MCF 10A (cell line): ENCODE measurements around the gene DPY30. TPM values are rescaled to one million over a fixed set of nuclear protein-coding genes. Genes with fewer than 3 reads are reported as not detected.

ENCODE experiments used
- BruUV-seq: library from RNA; stranded (reverse); fragments of 400-500 nt; replicated peaks from 2 replicates; lab custom pipeline; 2021; lab: Mats Ljungman, UMichigan
- CTCF ChIA-PET: fragments of 300-600 bp; sonication (Branson Sonifier 250); formaldehyde crosslinking; extraction: SDS; loops from one replicate; lab custom pipeline; 2021; ENCODE audit warnings: antibody characterized with exemption, inconsistent platforms; lab: Yijun Ruan, JAX
- POLR2A ChIA-PET: fragments of 300-600, 350-650 bp; sonication (Branson Sonifier 250); formaldehyde crosslinking; extraction: SDS; loops from one replicate; lab custom pipeline; 2020; ENCODE audit warnings: antibody characterized with exemption, inconsistent platforms; lab: Yijun Ruan, JAX
- DNase-seq: peaks from one replicate; pipeline ENCODE4 v3.0.0-alpha.2; 2018; ENCODE audit not compliant: unreplicated experiment
- H3K27ac Mint-ChIP-seq: one replicate; pipeline ENCODE4 v1.8.0; 2022; ENCODE audit warnings: mild to moderate bottlenecking, low read depth, mixed read lengths; ENCODE audit not compliant: unreplicated experiment
- H3K27me3 Mint-ChIP-seq: one replicate; pipeline ENCODE4 v1.8.0; 2022; ENCODE audit warnings: mixed read lengths; ENCODE audit not compliant: insufficient read depth, unreplicated experiment
- H3K36me3 Mint-ChIP-seq: one replicate; pipeline ENCODE4 v1.8.0; 2022; ENCODE audit warnings: mild to moderate bottlenecking, moderate library complexity, mixed read lengths; ENCODE audit not compliant: insufficient read depth, unreplicated experiment
- H3K4me1 Mint-ChIP-seq: one replicate; pipeline ENCODE4 v1.8.0; 2022; ENCODE audit warnings: mixed read lengths; ENCODE audit not compliant: insufficient read depth, unreplicated experiment
- H3K4me3 Mint-ChIP-seq: one replicate; pipeline ENCODE4 v1.8.0; 2022; ENCODE audit warnings: mild to moderate bottlenecking, moderate library complexity, mixed read lengths; ENCODE audit not compliant: unreplicated experiment
- H3K9me3 Mint-ChIP-seq: one replicate; pipeline ENCODE4 v1.8.0; 2022; ENCODE audit warnings: mixed read lengths; ENCODE audit not compliant: unreplicated experiment
- CTCF ChIP-seq: fragments of 200-600 bp; IDR thresholded peaks from one replicate; pipeline ENCODE4 v1.8.0; 2022; ENCODE audit warnings: antibody characterized with exemption, mild to moderate bottlenecking; ENCODE audit not compliant: unreplicated experiment
- intact Hi-C: fragments of 100-400 bp; cut with micrococcal nuclease; formaldehyde crosslinking; loops from 2 replicates; pipeline ENCODE4 v1.14.1; 2022
- total RNA-seq: library from RNA; stranded (reverse); gene quantifications from 2 replicates; pipeline ENCODE4 v1.2.3, GENCODE V29; 2022

DPY30 gene
- total RNA-seq, 1 experiment from 2014 or later: 54.7 TPM

- ChIA-PET POLR2A (interaction anchor here (0.9 to 2.8 kb wide), 10 partner anchors 9 to 156 kb away, joined by 3 to 27 read pairs (median 6); partner anchors contain the start of genes DPY30, SLC30A6 and SPAST), CTCF (interaction anchor here (0.6 to 1.9 kb wide), 3 partner anchors 22 to 608 kb away, joined by 3 to 7 read pairs (median 6); partner anchors contain the start of gene SPAST)
- TF ChIP-seq CTCF: no peak
- DNase-seq: peak; percentile 32
- intact Hi-C loops: loop anchor here (2.0 to 10.0 kb wide), 3 partner anchors 53 to 125 kb away; partner anchors contain the start of gene SPAST
- Mint-ChIP-seq H3K27ac (peak overlapping the region; percentile 46), H3K4me3 (peak overlapping the region; percentile 86), H3K9me3 (no peaks in the 10 kb centered on the region), H3K4me1 (peaks cover 28% of the 10 kb centered on the region), H3K27me3 (no peaks in the 10 kb centered on the region), H3K36me3 (no peaks in the 10 kb centered on the region)
- BruUV-seq: no TSS peak
Observed at GRCh38 chr2:32009516-32010256, 29.9 kb downstream of the DPY30 start.

GRCh38 chr2:32008805-32009515, 30.6 kb downstream of the DPY30 start:
- H3K36me3 Mint-ChIP-seq: no peaks in the 10 kb centered on the region
- H3K9me3 Mint-ChIP-seq: no peaks in the 10 kb centered on the region
- H3K4me3 Mint-ChIP-seq: peak overlapping the region; percentile 86
- DNase-seq: peak; percentile 42
- H3K4me1 Mint-ChIP-seq: peaks cover 29% of the 10 kb centered on the region
- no peak for TF ChIP-seq CTCF
- BruUV-seq: TSS peak; percentile 43
- H3K27ac Mint-ChIP-seq: peak overlapping the region; percentile 46
- ChIA-PET CTCF (interaction anchor here (0.6 to 1.9 kb wide), 8 partner anchors 9 to 1844 kb away, joined by 3 to 7 read pairs (median 4); partner anchors contain the start of genes DPY30 and SPAST), POLR2A (interaction anchor here (0.6 to 2.8 kb wide), 21 partner anchors 10 to 589 kb away, joined by 3 to 27 read pairs (median 5); partner anchors contain the start of genes DPY30, SLC30A6 and SPAST)
- intact Hi-C loops: loop anchor here (10.0 kb wide), 2 partner anchors 124 to 126 kb away; no protein-coding TSS in a partner anchor
- H3K27me3 Mint-ChIP-seq: no peaks in the 10 kb centered on the region

GRCh38 chr2:32007121-32007391, 32.5 kb downstream of the DPY30 start:
- ChIA-PET CTCF (no interaction called here), POLR2A (interaction anchor here (1.7 to 2.8 kb wide), 3 partner anchors 32 to 169 kb away, joined by 4 to 27 read pairs (median 22); partner anchors contain the start of genes DPY30 and SPAST)
- Mint-ChIP-seq H3K4me3 (no peak overlapping the region), H3K9me3 (no peaks in the 10 kb centered on the region), H3K36me3 (no peaks in the 10 kb centered on the region), H3K4me1 (peaks cover 26% of the 10 kb centered on the region), H3K27ac (peak overlapping the region; percentile 4), H3K27me3 (no peaks in the 10 kb centered on the region)
- no peak for DNase-seq
- BruUV-seq: no TSS peak
- intact Hi-C loops: loop anchor here (10.0 kb wide), 2 partner anchors 122 to 128 kb away; no protein-coding TSS in a partner anchor
- TF ChIP-seq CTCF: no peak
